Central memory CD4-positive, alpha-beta T cell (primary cell): ENCODE data around the gene PCYT1A.
"Not testable (repeated sequence)": the region's sequence is repeated elsewhere in the genome, so short reads cannot be mapped to it uniquely, and the experiment has no call there.

Experiments used
- DNase-seq: peaks from one replicate; pipeline ENCODE4 v3.0.0; 2022

Gene PCYT1A

GRCh38 chr3:196284396-196284795 is 3.1 kb downstream of the PCYT1A start:
- no peak for DNase-seq

- no peak for DNase-seq
Observed at GRCh38 chr3:196281962-196282361, 5.6 kb downstream of the PCYT1A start.

DNA sequence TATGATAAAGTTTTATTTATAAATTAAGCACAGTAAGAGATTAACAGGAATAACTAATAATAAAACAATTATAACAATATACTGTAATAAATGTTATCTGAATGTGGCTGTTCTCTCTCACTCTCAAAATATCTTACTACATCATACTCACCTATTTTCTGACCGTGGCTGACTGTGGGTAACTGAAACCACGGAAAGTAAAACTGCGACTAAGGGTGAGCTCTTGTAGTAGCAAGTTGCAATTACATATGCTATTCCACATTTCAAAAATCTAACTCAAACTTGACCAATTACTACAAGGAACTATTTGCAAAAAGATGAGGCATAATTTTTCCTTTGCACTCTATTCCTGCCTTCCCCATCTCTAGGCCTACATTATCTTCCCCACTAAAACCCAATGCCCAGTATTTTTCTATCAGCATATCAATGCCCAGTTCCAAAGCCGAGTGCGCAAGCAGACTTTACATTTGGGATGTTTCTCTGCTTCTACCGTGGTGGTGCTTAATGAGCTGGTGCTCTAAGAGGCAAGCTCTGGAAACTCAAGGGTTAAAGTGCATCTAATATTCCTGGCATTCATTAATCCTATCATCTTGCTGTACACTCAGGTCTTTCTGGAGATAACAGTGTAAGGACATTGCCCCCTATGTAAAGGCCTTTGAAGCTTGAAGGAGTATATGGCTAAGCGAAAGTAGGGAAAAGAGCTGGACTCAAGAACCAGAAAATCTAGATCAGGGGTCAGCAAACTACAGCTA is 6.7 kb downstream of the PCYT1A start:
- DNase-seq, result no peak

DNA sequence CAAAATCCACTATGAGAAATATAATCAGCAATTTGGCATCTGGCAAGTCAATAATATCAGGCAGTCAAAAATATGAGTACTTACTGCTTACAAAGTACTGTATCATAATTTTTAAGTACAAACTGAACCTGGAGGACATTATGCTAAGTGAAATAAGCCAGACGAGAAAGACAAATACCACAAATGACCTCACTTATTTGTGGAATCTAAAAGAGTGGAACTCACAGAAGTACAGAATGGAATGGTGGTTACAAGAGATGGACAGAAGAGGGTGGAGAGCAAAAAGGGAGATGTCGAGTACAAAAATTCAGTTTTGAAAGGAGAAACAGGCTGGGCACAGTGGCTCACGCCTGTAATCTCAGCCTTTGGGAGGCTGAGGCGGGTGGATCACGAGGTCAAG is 12.4 kb downstream of the PCYT1A start:
- DNase-seq, result no peak

DNA sequence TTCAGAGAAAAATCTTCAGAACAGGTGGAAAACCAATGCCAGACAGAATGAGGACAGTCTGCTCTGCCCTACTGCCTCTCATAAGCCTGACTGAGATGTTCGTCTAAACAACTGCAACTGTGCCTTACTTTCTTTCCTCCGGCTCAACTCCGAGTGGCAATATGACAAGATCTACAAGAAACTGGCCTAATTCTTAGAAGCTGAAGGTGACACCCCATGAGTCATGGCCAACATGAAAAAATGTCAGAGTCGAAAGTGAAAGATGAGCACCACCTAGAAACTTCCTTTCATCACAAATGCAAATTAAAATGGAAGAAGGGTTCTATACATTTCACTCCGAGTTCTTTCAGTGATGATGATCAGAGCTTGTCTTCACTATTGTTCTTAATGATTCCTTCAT is 12.9 kb downstream of the PCYT1A start:
- DNase-seq, result peak; percentile 80

GRCh38 chr3:196273655-196274054 is 13.9 kb downstream of the PCYT1A start:
- no peak for DNase-seq

DNA sequence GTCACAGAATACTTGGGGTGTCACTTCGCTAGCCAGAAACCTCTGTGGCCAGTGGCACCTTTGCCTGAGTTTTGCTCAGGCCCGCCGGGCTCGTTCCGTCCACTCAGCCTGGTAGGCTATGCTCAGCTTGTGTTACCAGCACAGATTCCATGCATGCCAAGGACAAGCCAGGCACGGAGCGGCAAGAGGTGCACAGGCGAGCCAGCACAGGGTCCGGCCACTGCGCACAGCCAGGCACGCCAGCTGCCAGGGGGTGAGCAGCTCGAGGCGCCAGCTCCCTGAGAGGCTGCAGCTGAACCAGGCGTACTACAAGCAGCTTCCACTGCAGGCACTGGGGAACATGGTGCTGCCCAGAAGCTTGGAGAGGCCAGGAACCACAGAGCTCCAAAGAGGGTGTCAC is 14.7 kb downstream of the PCYT1A start:
- DNase-seq, result no peak

- DNase-seq, result no peak
Observed at GRCh38 chr3:196270499-196270898, 17.0 kb downstream of the PCYT1A start.

- no peak for DNase-seq
Observed at GRCh38 chr3:196268284-196269163, 19.0 kb downstream of the PCYT1A start.

GRCh38 chr3:196263819-196264218 is 23.7 kb downstream of the PCYT1A start:
- DNase-seq, result no peak

GRCh38 chr3:196260784-196261183 is 26.7 kb downstream of the PCYT1A start:
- no peak for DNase-seq

GRCh38 chr3:196255776-196256175 is 31.8 kb downstream of the PCYT1A start:
- no peak for DNase-seq

- DNase-seq, result no peak
Observed at GRCh38 chr3:196254376-196255283, 32.9 kb downstream of the PCYT1A start.

DNA sequence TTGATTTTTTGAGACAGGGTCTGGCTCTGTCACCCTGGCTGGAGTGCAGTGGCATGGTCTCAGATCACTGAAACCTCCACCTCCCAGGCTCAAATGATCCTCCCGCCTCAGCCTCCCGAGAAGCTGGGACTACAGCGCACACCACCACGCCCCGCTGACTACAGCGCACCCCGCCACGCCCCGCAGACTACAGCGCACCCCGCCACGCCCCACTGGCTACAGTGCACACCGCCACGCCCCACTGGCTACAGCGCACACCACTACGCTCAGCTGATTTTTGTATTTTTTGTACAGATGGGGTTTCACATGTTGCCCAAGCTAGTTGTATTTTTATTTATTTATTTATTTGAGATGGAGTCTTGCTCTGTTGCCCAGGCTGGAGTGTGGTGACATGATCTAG is 35.6 kb downstream of the PCYT1A start:
- no peak for DNase-seq

- peak; percentile 45 for DNase-seq
Observed at GRCh38 chr3:196246612-196247308, 40.8 kb downstream of the PCYT1A start.

DNA sequence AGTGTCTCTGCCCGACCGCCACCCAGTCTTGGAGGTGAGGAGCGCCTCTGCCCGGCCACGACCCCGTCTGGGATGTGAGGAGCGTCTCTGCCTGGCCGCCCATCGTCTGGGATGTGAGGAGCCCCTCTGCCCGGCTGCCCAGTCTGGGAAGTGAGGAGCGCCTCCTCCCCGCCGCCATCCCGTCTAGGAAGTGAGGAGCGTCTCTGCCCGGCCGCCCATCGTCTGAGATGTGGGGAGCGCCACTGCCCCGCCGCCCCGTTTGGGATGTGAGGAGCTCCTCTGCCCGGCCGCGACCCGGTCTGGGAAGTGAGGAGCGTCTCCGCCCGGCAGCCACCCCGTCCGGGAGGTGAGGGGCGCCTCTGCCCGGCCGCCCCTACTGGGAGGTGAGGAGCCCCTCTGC is 43.4 kb downstream of the PCYT1A start:
- not testable (repeated sequence) for DNase-seq

DNA sequence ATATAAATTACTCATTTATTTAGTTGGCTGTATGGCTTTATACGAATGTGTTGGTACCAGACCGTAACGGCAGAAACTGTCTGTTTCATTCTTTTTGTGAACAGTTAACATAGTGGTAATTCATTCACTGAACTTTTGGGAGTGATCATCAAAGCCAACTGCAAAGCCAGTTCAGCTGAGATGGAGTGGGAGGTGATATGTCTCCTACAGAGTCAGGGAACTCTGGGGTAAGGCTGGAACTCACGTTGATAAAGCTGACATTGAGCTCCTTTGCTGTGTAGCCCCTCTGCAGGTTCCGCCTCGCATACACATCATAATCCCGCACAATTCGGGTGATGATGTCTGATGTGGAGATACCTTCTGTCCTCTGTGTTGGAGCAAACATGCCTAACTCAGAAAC is 45.8 kb downstream of the PCYT1A start:
- no peak for DNase-seq

DNA sequence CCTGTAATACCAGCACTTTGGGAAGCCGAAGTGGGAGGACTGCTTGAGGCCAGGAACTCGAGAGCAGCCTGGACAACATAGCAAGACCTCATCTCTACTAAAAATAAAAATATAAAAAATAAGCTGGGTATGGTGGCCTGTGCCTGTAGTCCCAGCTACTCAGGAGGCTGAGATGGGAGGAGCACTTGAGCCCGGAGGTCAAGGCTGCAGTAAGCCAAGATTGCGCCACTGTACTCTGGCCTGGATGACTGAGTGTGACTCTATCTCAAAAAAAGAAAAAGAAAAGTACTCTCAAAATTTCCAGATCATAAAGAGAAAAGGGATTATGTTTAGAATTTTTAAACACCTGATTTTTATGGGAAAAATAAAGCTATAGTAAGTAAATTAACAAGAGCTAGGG is 47.1 kb downstream of the PCYT1A start:
- no peak for DNase-seq

GRCh38 chr3:196238612-196239560 is 48.6 kb downstream of the PCYT1A start:
- DNase-seq, result no peak

DNA sequence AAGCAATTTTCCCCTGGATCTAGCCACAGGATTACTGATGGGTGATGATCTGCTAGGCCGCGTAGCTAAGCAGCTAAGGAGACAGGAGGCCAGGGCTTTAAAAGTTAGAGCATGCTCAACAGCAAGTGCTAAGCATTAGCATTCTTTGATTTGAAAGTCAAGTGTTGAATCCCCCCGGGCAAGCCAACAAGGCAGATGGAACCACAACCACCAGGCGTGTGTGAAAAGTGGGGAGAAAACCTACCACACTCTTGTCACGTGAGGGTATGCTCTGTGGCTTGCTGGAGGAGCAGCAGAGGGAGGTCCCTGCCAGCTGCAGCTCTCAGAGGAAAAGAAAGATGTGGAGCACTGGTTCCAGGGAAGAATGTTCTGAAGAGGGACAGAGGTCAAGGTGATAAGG is 50.3 kb downstream of the PCYT1A start:
- DNase-seq, result no peak

DNA sequence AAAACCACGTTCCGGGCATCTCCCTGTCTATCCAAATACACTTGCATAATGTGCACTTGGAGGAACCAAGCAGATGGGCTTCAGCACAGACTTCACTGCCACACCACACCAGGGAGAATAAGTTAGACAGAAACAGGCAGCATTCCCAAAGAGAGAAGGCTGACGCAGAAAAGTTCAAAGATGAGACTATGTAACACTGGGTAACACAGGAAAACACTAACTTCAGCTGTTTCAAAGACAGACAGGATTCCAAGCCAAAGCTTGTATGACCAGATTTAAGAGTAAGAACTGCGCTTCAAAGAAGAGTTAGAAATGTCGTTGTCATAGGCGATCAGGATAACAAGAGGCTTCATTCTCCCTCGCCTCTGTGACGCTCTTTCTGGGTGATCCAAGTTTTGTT is 51.3 kb downstream of the PCYT1A start:
- DNase-seq, result no peak
